ENCODE results near the gene MAN1C1.

Gene MAN1C1

GRCh38 chr1:25771221-25772114 lies 154.9 kb downstream of the MAN1C1 start:
- Histone ChIP-seq H3K4me2 (ENCODE audit: insufficient read depth, low read length) (no peak overlapping the region), H3K27me3 (ENCODE audit: insufficient read depth, low read length, poor library complexity) (peaks cover 30% of the 10 kb centered on the region), H3K36me3 (ENCODE audit: insufficient read depth, low read length) (no peaks in the 10 kb centered on the region), H3K4me1 (ENCODE audit: insufficient read depth, low read length) (peaks cover 28% of the 10 kb centered on the region), H4K20me1 (ENCODE audit: insufficient read depth, low read length) (peaks cover 46% of the 10 kb centered on the region), H3K9me3 (ENCODE audit: insufficient read depth, low read length, severe bottlenecking) (no peaks in the 10 kb centered on the region), H3K4me3 (ENCODE audit: low read depth in 1 of 2, low read length in 2 of 2) (no peak overlapping the region), H2AFZ (ENCODE audit: low read depth, low read length) (no peak overlapping the region), H3K9ac (ENCODE audit: low read depth, low read length) (no peak overlapping the region), H3K79me2 (ENCODE audit: insufficient read depth, low read length) (no peaks in the 10 kb centered on the region), H3K27ac (ENCODE audit: low read length) (no peak overlapping the region)
- TF ChIP-seq CTCF (IDR thresholded peaks at IDR 0.05; ENCODE audit: borderline replicate concordance, extremely low read depth, low read length, poor library complexity, severe bottlenecking) (no peak), EZH2 (IDR thresholded peaks at IDR 0.05; ENCODE audit: borderline replicate concordance, low read depth, low read length, severe bottlenecking) (no peak)
- ATAC-seq (ENCODE audit: insufficient read depth, low read depth) (no peak), DNase-seq (no peak)

GRCh38 chr1:25772164-25772563 lies 155.6 kb downstream of the MAN1C1 start:
- no peak for TF ChIP-seq EZH2 (IDR thresholded peaks at IDR 0.05; ENCODE audit: borderline replicate concordance, low read depth, low read length, severe bottlenecking)
- TF ChIP-seq CTCF (IDR thresholded peaks at IDR 0.05; ENCODE audit: borderline replicate concordance, extremely low read depth, low read length, poor library complexity, severe bottlenecking): no peak
- no peaks in the 10 kb centered on the region for H3K79me2 ChIP-seq (ENCODE audit: insufficient read depth, low read length)
- no peak overlapping the region for H2AFZ ChIP-seq (ENCODE audit: low read depth, low read length)
- H3K4me1 ChIP-seq (ENCODE audit: insufficient read depth, low read length): peaks cover 29% of the 10 kb centered on the region
- H4K20me1 ChIP-seq (ENCODE audit: insufficient read depth, low read length): peaks cover 47% of the 10 kb centered on the region
- H3K9ac ChIP-seq (ENCODE audit: low read depth, low read length): no peak overlapping the region
- H3K27me3 ChIP-seq (ENCODE audit: insufficient read depth, low read length, poor library complexity): peaks cover 30% of the 10 kb centered on the region
- H3K36me3 ChIP-seq (ENCODE audit: insufficient read depth, low read length): no peaks in the 10 kb centered on the region
- H3K27ac ChIP-seq (ENCODE audit: low read length): no peak overlapping the region
- no peak for DNase-seq
- no peak overlapping the region for H3K4me2 ChIP-seq (ENCODE audit: insufficient read depth, low read length)
- no peak overlapping the region for H3K4me3 ChIP-seq (ENCODE audit: low read depth in 1 of 2, low read length in 2 of 2)
- ATAC-seq (ENCODE audit: insufficient read depth, low read depth): no peak
- no peaks in the 10 kb centered on the region for H3K9me3 ChIP-seq (ENCODE audit: insufficient read depth, low read length, severe bottlenecking)

- peaks cover 51% of the 10 kb centered on the region for H4K20me1 ChIP-seq (ENCODE audit: insufficient read depth, low read length)
- peaks cover 30% of the 10 kb centered on the region for H3K27me3 ChIP-seq (ENCODE audit: insufficient read depth, low read length, poor library complexity)
- H3K4me1 ChIP-seq (ENCODE audit: insufficient read depth, low read length): peaks cover 29% of the 10 kb centered on the region
- no peaks in the 10 kb centered on the region for H3K9me3 ChIP-seq (ENCODE audit: insufficient read depth, low read length, severe bottlenecking)
- H3K4me3 ChIP-seq (ENCODE audit: low read depth in 1 of 2, low read length in 2 of 2): no peak overlapping the region
- ATAC-seq (ENCODE audit: insufficient read depth, low read depth) (no peak), DNase-seq (no peak)
- no peak overlapping the region for H3K4me2 ChIP-seq (ENCODE audit: insufficient read depth, low read length)
- no peaks in the 10 kb centered on the region for H3K36me3 ChIP-seq (ENCODE audit: insufficient read depth, low read length)
- H2AFZ ChIP-seq (ENCODE audit: low read depth, low read length): no peak overlapping the region
- no peak overlapping the region for H3K27ac ChIP-seq (ENCODE audit: low read length)
- no peak overlapping the region for H3K9ac ChIP-seq (ENCODE audit: low read depth, low read length)
- no peaks in the 10 kb centered on the region for H3K79me2 ChIP-seq (ENCODE audit: insufficient read depth, low read length)
- TF ChIP-seq CTCF (IDR thresholded peaks at IDR 0.05; ENCODE audit: borderline replicate concordance, extremely low read depth, low read length, poor library complexity, severe bottlenecking) (no peak), EZH2 (IDR thresholded peaks at IDR 0.05; ENCODE audit: borderline replicate concordance, low read depth, low read length, severe bottlenecking) (no peak)
These were observed 156.2 kb downstream of the MAN1C1 start for GRCh38 chr1:25772692-25773245.
